LoVo (cell line): ENCODE data around the gene ASXL3.
A peak's percentile ranks its signal among the peaks of the same experiment; 100 is the strongest.

Experiments
- DNase-seq: peaks from one replicate; pipeline ENCODE4 v3.0.0-alpha.2; 2016; ENCODE audit warnings: low spot score

ASXL3 gene

GRCh38 chr18:33577685-33578517 lies at the start of gene ASXL3:
Gene ASXL3, plus strand, starts transcription at chr18:33578219. Its CDS starts 413 bp downstream, at chr18:33578632.
- DNase-seq, result no peak

- DNase-seq, result peak; percentile 9
Observed at GRCh38 chr18:33532978-33533377, 45.0 kb upstream of the ASXL3 start.

- no peak for DNase-seq
Observed at GRCh38 chr18:33536904-33537303, 41.1 kb upstream of the ASXL3 start.

- no peak for DNase-seq
Observed at GRCh38 chr18:33538418-33539042, 39.5 kb upstream of the ASXL3 start.

- DNase-seq, result no peak
Observed at GRCh38 chr18:33540392-33540791, 37.6 kb upstream of the ASXL3 start.

GRCh38 chr18:33541316-33541715 lies 36.7 kb upstream of the ASXL3 start:
- DNase-seq, result no peak

GRCh38 chr18:33556846-33557245 lies 21.2 kb upstream of the ASXL3 start:
- DNase-seq, result no peak

GRCh38 chr18:33557706-33558105 lies 20.3 kb upstream of the ASXL3 start:
- DNase-seq, result no peak

GRCh38 chr18:33558529-33558928 lies 19.5 kb upstream of the ASXL3 start:
- DNase-seq, result peak; percentile 3

- DNase-seq, result peak; percentile 31
Observed at GRCh38 chr18:33560686-33561370, 17.2 kb upstream of the ASXL3 start.

GRCh38 chr18:33562741-33563140 lies 15.3 kb upstream of the ASXL3 start:
- DNase-seq, result no peak

GRCh38 chr18:33567705-33568104 lies 10.3 kb upstream of the ASXL3 start:
- DNase-seq, result no peak

- no peak for DNase-seq
Observed at GRCh38 chr18:33571998-33572787, 5.8 kb upstream of the ASXL3 start.

GRCh38 chr18:33573193-33573592 lies 4.8 kb upstream of the ASXL3 start:
- DNase-seq, result no peak

GRCh38 chr18:33575451-33575850 lies 2.6 kb upstream of the ASXL3 start:
- no peak for DNase-seq

- no peak for DNase-seq
Observed at GRCh38 chr18:33576999-33577646, 896 bp upstream of the ASXL3 start.

GRCh38 chr18:33578518-33579348 lies 714 bp downstream of the ASXL3 start:
- DNase-seq, result no peak

GRCh38 chr18:33579349-33580215 lies 1.6 kb downstream of the ASXL3 start:
- DNase-seq, result no peak

GRCh38 chr18:33580546-33580945 lies 2.5 kb downstream of the ASXL3 start:
- no peak for DNase-seq

GRCh38 chr18:33581856-33582255 lies 3.8 kb downstream of the ASXL3 start:
- no peak for DNase-seq
